H9 (cell line): ENCODE results near the gene EPS8L3. TPM values are rescaled to one million over a fixed set of nuclear protein-coding genes. Genes with fewer than 3 reads are reported as not detected.

Experiments
- DNase-seq: peaks from one replicate; pipeline ENCODE4 v3.0.0-alpha.2; 2017
- H2AFZ ChIP-seq: one replicate; pipeline ENCODE4 v1.6.1; 2013; ENCODE audit warnings: mild to moderate bottlenecking, low read length, control low read depth, moderate library complexity
- H2AK5ac ChIP-seq: 2 replicates; pipeline ENCODE4 v1.6.1; 2013; ENCODE audit warnings: low read length, control low read depth, mixed read lengths; ENCODE audit not compliant: insufficient read length
- H2BK120ac ChIP-seq: one replicate; pipeline ENCODE4 v1.6.1; 2013; ENCODE audit warnings: low read depth, mild to moderate bottlenecking, low read length, control low read depth, inconsistent platforms; ENCODE audit not compliant: poor library complexity, severe bottlenecking
- H2BK12ac ChIP-seq: 2 replicates; pipeline ENCODE4 v1.6.1; 2013; ENCODE audit warnings: low read length, control low read depth, mixed read lengths, low read depth; ENCODE audit not compliant: insufficient read length
- H2BK15ac ChIP-seq: 2 replicates; pipeline ENCODE4 v1.6.1; 2013; ENCODE audit warnings: low read depth, low read length, control low read depth
- H2BK20ac ChIP-seq: one replicate; pipeline ENCODE4 v1.6.1; 2013; ENCODE audit warnings: low read depth, mild to moderate bottlenecking, low read length, control low read depth, inconsistent platforms; ENCODE audit not compliant: poor library complexity, severe bottlenecking
- H2BK5ac ChIP-seq: 2 replicates; pipeline ENCODE4 v1.6.1; 2013; ENCODE audit warnings: low read length, control low read depth, mixed read lengths; ENCODE audit not compliant: insufficient read length
- H3K14ac ChIP-seq: 2 replicates; pipeline ENCODE4 v1.6.1; 2013; ENCODE audit warnings: low read length, control low read depth; ENCODE audit not compliant: insufficient read depth
- H3K18ac ChIP-seq: 2 replicates; pipeline ENCODE4 v1.6.1; 2013; ENCODE audit warnings: low read depth, mild to moderate bottlenecking, mixed read lengths, low read length, control low read depth; ENCODE audit not compliant: insufficient read length
- H3K23ac ChIP-seq: 2 replicates; pipeline ENCODE4 v1.6.1; 2013; ENCODE audit warnings: low read length, control low read depth, mixed read lengths, low read depth; ENCODE audit not compliant: insufficient read length
- H3K23me2 ChIP-seq: 2 replicates; pipeline ENCODE4 v1.6.1; 2013; ENCODE audit warnings: low read depth, mild to moderate bottlenecking, mixed read lengths, low read length, control low read depth; ENCODE audit not compliant: insufficient read length, poor library complexity, severe bottlenecking
- H3K27ac ChIP-seq: 2 replicates; pipeline ENCODE4 v1.5.1; 2013; ENCODE audit warnings: low read length, control low read depth, mixed read lengths, low read depth; ENCODE audit not compliant: insufficient read length
- H3K27me3 ChIP-seq: 2 replicates; pipeline ENCODE4 v1.6.1; 2013; ENCODE audit warnings: low read length, control low read depth, inconsistent platforms; ENCODE audit not compliant: insufficient read depth
- H3K4ac ChIP-seq: 2 replicates; pipeline ENCODE4 v1.6.1; 2013; ENCODE audit warnings: low read depth, mild to moderate bottlenecking, control low read depth, inconsistent platforms, low read length, moderate library complexity
- H3K4me1 ChIP-seq: 2 replicates; pipeline ENCODE4 v1.6.1; 2013; ENCODE audit warnings: low read length, control low read depth, inconsistent platforms; ENCODE audit not compliant: insufficient read depth
- H3K4me2 ChIP-seq: 2 replicates; pipeline ENCODE4 v1.6.1; 2013; ENCODE audit warnings: low read length, control low read depth, mixed read lengths; ENCODE audit not compliant: insufficient read length, insufficient read depth
- H3K56ac ChIP-seq: 2 replicates; pipeline ENCODE4 v1.6.1; 2013; ENCODE audit warnings: low read depth, mild to moderate bottlenecking, mixed read lengths, low read length, control low read depth; ENCODE audit not compliant: insufficient read length
- H3K79me1 ChIP-seq: 2 replicates; pipeline ENCODE4 v1.6.1; 2013; ENCODE audit warnings: low read depth, mild to moderate bottlenecking, moderate library complexity, low read length, control low read depth, inconsistent platforms; ENCODE audit not compliant: insufficient read depth, poor library complexity, severe bottlenecking
- H3K79me2 ChIP-seq: 2 replicates; pipeline ENCODE4 v1.6.1; 2013; ENCODE audit warnings: low read length, control low read depth, inconsistent platforms; ENCODE audit not compliant: insufficient read depth
- H3K9ac ChIP-seq: 2 replicates; pipeline ENCODE4 v1.6.1; 2013; ENCODE audit warnings: low read length, control low read depth, mixed read lengths; ENCODE audit not compliant: insufficient read length; ENCODE audit errors: extremely low read depth
- H3K9me3 ChIP-seq: one replicate; pipeline ENCODE4 v1.6.1; 2013; ENCODE audit warnings: low read depth, low read length, inconsistent platforms; ENCODE audit not compliant: control insufficient read depth
- H3T11ph ChIP-seq: one replicate; pipeline ENCODE4 v1.6.1; 2013; ENCODE audit warnings: mild to moderate bottlenecking, low read length, control low read depth, inconsistent platforms
- H4K20me1 ChIP-seq: one replicate; pipeline ENCODE4 v1.6.1; 2013; ENCODE audit not compliant: control insufficient read depth, insufficient read length, insufficient read depth
- H4K5ac ChIP-seq: 2 replicates; pipeline ENCODE4 v1.6.1; 2013; ENCODE audit warnings: low read depth, mild to moderate bottlenecking, mixed read lengths, low read length, control low read depth; ENCODE audit not compliant: insufficient read length
- H4K8ac ChIP-seq: replicated peaks from 2 replicates; pipeline ENCODE4 v1.6.1; 2013; ENCODE audit warnings: low read length, control low read depth, mixed read lengths, low read depth; ENCODE audit not compliant: insufficient read length
- H4K91ac ChIP-seq: 2 replicates; pipeline ENCODE4 v1.6.1; 2013; ENCODE audit warnings: low read depth, mild to moderate bottlenecking, moderate library complexity, mixed read lengths, low read length, control low read depth; ENCODE audit not compliant: insufficient read length
- H3K27ac Mint-ChIP-seq, 3 experiments: 2 replicates in 2 of 3; 3 replicates in 1 of 3; pipeline ENCODE4 v1.8.0; 2020 to 2021; ENCODE audit warnings: mixed read lengths in 3 of 3, mild to moderate bottlenecking in 1 of 3, moderate library complexity in 1 of 3
- H3K27me3 Mint-ChIP-seq: 2 replicates; pipeline ENCODE4 v1.8.0; 2021; ENCODE audit warnings: low read depth, mild to moderate bottlenecking, moderate library complexity, mixed read lengths
- H3K36me3 Mint-ChIP-seq, 3 experiments: 2 replicates in 2 of 3; 3 replicates in 1 of 3; pipeline ENCODE4 v1.8.0; 2020 to 2021; ENCODE audit warnings: low read depth in 3 of 3, mixed read lengths in 3 of 3; ENCODE audit not compliant: insufficient read depth in 1 of 3
- H3K4me1 Mint-ChIP-seq, 2 experiments: 2 replicates each; pipeline ENCODE4 v1.8.0; 2020; ENCODE audit warnings: mixed read lengths in 2 of 2
- H3K4me3 Mint-ChIP-seq, 2 experiments: 2 replicates in 1 of 2; 3 replicates in 1 of 2; pipeline ENCODE4 v1.8.0; 2020 to 2021; ENCODE audit warnings: mild to moderate bottlenecking in 2 of 2, mixed read lengths in 2 of 2, moderate library complexity in 1 of 2
- H3K9me3 Mint-ChIP-seq, 2 experiments: 2 replicates in 1 of 2; 3 replicates in 1 of 2; pipeline ENCODE4 v1.8.0; 2020; ENCODE audit warnings: mild to moderate bottlenecking in 2 of 2, mixed read lengths in 2 of 2, moderate library complexity in 1 of 2
- CTCF ChIP-seq: fragments of 200-600 bp; sonication (generic); conservative IDR thresholded peaks from 3 replicates; pipeline ENCODE4 v1.8.0; 2021; ENCODE audit warnings: antibody characterized with exemption, mild to moderate bottlenecking
- WGBS: extraction: QIAGEN DNeasy Blood & Tissue Kit; methylation state at CpG from one replicate; pipeline ENCODE4 v1.1.7; 2013; ENCODE audit warnings: missing lambda C conversion rate, low lambda C conversion rate, mixed read lengths; ENCODE audit not compliant: insufficient read length; ENCODE audit errors: extremely low coverage; 5-methylcytosine and 5-hydroxymethylcytosine counted together
- total RNA-seq: library from RNA; stranded (reverse); gene quantifications from 2 replicates; pipeline ENCODE4 v1.2.1, GENCODE V29; 2021

Gene EPS8L3
- total RNA-seq, 1 experiment from 2014 or later, result not detected

DNA sequence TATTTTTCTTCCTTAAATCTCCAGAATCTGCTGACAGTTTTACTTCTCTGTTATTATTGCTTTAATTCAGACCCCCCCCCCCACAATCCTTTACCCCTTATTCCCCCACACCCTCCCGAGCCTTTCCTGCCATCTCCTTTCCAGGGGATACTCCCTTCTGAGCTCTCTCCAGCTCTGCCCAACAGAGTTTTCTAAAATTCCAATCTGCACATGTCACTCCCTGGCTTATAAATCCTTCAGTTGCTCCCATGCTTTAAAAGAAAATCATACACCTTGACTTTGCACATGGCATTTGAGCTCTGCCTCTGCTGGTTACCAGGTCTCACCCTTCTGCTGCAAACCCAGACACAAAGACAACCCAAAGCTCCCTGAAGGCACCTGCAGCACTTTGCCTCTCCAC lies 11.7 kb upstream of the EPS8L3 start:
- no peak overlapping the region for H3K27ac ChIP-seq
- no peak overlapping the region for H3K23ac ChIP-seq
- H2AK5ac ChIP-seq, result no peak overlapping the region
- Mint-ChIP-seq H3K27ac (no peak overlapping the region), H3K9me3 (peaks cover 0 to 3% of the 10 kb centered on the region in 2 experiments; a peak in 3 of 5 replicates), H3K27me3 (peaks cover 21% of the 10 kb centered on the region), H3K4me1 (peaks cover 5 to 8% of the 10 kb centered on the region in 2 experiments), H3K36me3 (peaks cover 0 to under 1% (median 0%) of the 10 kb centered on the region in 3 experiments; a peak in 1 of 7 replicates), H3K4me3 (no peak overlapping the region)
- H3T11ph ChIP-seq, result no peak overlapping the region
- no peak overlapping the region for H2BK20ac ChIP-seq
- TF ChIP-seq CTCF, result no peak
- no peaks in the 10 kb centered on the region for H3K79me1 ChIP-seq
- H3K56ac ChIP-seq, result no peak overlapping the region
- H4K5ac ChIP-seq, result no peak overlapping the region
- no peaks in the 10 kb centered on the region for H3K79me2 ChIP-seq
- no peak overlapping the region for H4K8ac ChIP-seq
- H3K4ac ChIP-seq, result no peak overlapping the region
- no peak overlapping the region for H2BK12ac ChIP-seq
- DNase-seq, result no peak
- no peak overlapping the region for H3K14ac ChIP-seq
- H3K9ac ChIP-seq, result no peak overlapping the region
- no peaks in the 10 kb centered on the region for H3K23me2 ChIP-seq
- no peak overlapping the region for H2BK120ac ChIP-seq
- no peak overlapping the region for H2BK5ac ChIP-seq
- H3K27me3 ChIP-seq, result peaks cover 3% of the 10 kb centered on the region; the same call in 1 of the 2 replicates
- H3K4me1 ChIP-seq, result no peaks in the 10 kb centered on the region
- no peaks in the 10 kb centered on the region for H4K20me1 ChIP-seq
- no peak overlapping the region for H2AFZ ChIP-seq
- H3K18ac ChIP-seq, result no peak overlapping the region
- no CpG with 5 or more reads among the region's 1 CpG for WGBS
- no peak overlapping the region for H3K4me2 ChIP-seq
- H3K9me3 ChIP-seq, result no peaks in the 10 kb centered on the region
- no peak overlapping the region for H2BK15ac ChIP-seq
- H4K91ac ChIP-seq, result no peak overlapping the region
